SK-N-SH treated with all-trans-retinoic acid at 6 μM for 48 hours (cell line): Measurements from ENCODE around the gene HMGB4.

Experiments
- ATAC-seq: fragments of 200-7000 bp; cut with Tn5 transposase; 3 replicates; pipeline ENCODE4 v1.9.1; 2020; ENCODE audit warnings: mild to moderate bottlenecking, moderate library complexity
- ARNTL ChIP-seq: fragments of 450-650 bp; formaldehyde crosslinking; IDR thresholded peaks from 2 replicates; pipeline ENCODE4 v1.5.0; 2020; ENCODE audit warnings: low read depth, mild to moderate bottlenecking, moderate library complexity, borderline replicate concordance
- BACH2 ChIP-seq: fragments of 250-450 bp; sonication (Bioruptor Pico); IDR thresholded peaks from 2 replicates; pipeline ENCODE4 v1.9.0; 2021; ENCODE audit warnings: mild to moderate bottlenecking, borderline replicate concordance
- CSDC2 ChIP-seq: fragments of 250-450 bp; sonication (Bioruptor Pico); IDR thresholded peaks from 2 replicates; pipeline ENCODE4 v1.5.0; 2020; ENCODE audit warnings: mild to moderate bottlenecking, moderate library complexity
- ESRRG ChIP-seq: fragments of 250-450 bp; sonication (Bioruptor Pico); IDR thresholded peaks from 2 replicates; pipeline ENCODE4 v1.6.1; 2021; ENCODE audit warnings: mild to moderate bottlenecking
- GLIS3 ChIP-seq: fragments of 250-450 bp; sonication (Bioruptor Pico); IDR thresholded peaks from 2 replicates; pipeline ENCODE4 v1.5.0; 2020; ENCODE audit warnings: mild to moderate bottlenecking, moderate library complexity
- ISL1 ChIP-seq: fragments of 250-450 bp; sonication (Bioruptor Pico); IDR thresholded peaks from 2 replicates; pipeline ENCODE4 v2.1.2; 2022; ENCODE audit warnings: mild to moderate bottlenecking, moderate library complexity
- OSR1 ChIP-seq: fragments of 250-450 bp; sonication (Bioruptor Pico); IDR thresholded peaks from 2 replicates; pipeline ENCODE4 v1.8.0; 2022; ENCODE audit warnings: moderate library complexity, mild to moderate bottlenecking, inconsistent platforms
- PPARA ChIP-seq: fragments of 250-450 bp; sonication (Bioruptor Pico); IDR thresholded peaks from 2 replicates; pipeline ENCODE4 v1.5.0; 2020; ENCODE audit warnings: mild to moderate bottlenecking, borderline replicate concordance
- RARB ChIP-seq: fragments of 250-450 bp; sonication (Bioruptor Pico); IDR thresholded peaks from 2 replicates; pipeline ENCODE4 v1.8.0; 2021; ENCODE audit warnings: mild to moderate bottlenecking, moderate library complexity
- SNAI2 ChIP-seq: fragments of 250-450 bp; sonication (Bioruptor Pico); IDR thresholded peaks from 2 replicates; pipeline ENCODE4 v1.5.0; 2020; ENCODE audit warnings: mild to moderate bottlenecking, moderate library complexity
- TCF4 ChIP-seq: fragments of 250-450 bp; sonication (Bioruptor Pico); IDR thresholded peaks from 2 replicates; pipeline ENCODE4 v1.8.0; 2021; ENCODE audit warnings: mild to moderate bottlenecking, moderate library complexity, borderline replicate concordance
- TOX ChIP-seq: fragments of 250-450 bp; sonication (Bioruptor Pico); IDR thresholded peaks from 2 replicates; pipeline ENCODE4 v1.8.0; 2021; ENCODE audit warnings: mild to moderate bottlenecking, moderate library complexity, borderline replicate concordance
- ZC3H10 ChIP-seq: fragments of 250-450 bp; sonication (Bioruptor Pico); IDR thresholded peaks from 2 replicates; pipeline ENCODE4 v1.5.1; 2021; ENCODE audit warnings: mild to moderate bottlenecking, moderate library complexity
- ZFP3 ChIP-seq: fragments of 250-450 bp; sonication (Bioruptor Pico); IDR thresholded peaks from 2 replicates; pipeline ENCODE4 v1.5.0; 2020; ENCODE audit warnings: mild to moderate bottlenecking, moderate library complexity
- ZFP30 ChIP-seq: fragments of 450-650 bp; formaldehyde crosslinking; IDR thresholded peaks from 2 replicates; pipeline ENCODE4 v1.5.0; 2022; ENCODE audit warnings: mild to moderate bottlenecking, moderate library complexity
- ZNF565 ChIP-seq: fragments of 450-650 bp; formaldehyde crosslinking; conservative IDR thresholded peaks from 2 replicates; pipeline ENCODE4 v1.5.0; 2020; ENCODE audit warnings: low read depth, mild to moderate bottlenecking, moderate library complexity
- ZNF70 ChIP-seq: fragments of 450-650 bp; formaldehyde crosslinking; IDR thresholded peaks from 2 replicates; pipeline ENCODE4 v1.5.0; 2020; ENCODE audit warnings: mild to moderate bottlenecking, moderate library complexity
- ZNF8 ChIP-seq: fragments of 450-650 bp; formaldehyde crosslinking; IDR thresholded peaks from 2 replicates; pipeline ENCODE4 v1.5.0; 2020; ENCODE audit warnings: mild to moderate bottlenecking, moderate library complexity
- TF ChIP-seq, protein P1 (sequence below): fragments of 250-450 bp; sonication (Bioruptor Pico); IDR thresholded peaks from 2 replicates; pipeline ENCODE4 v1.5.1; 2021; ENCODE audit warnings: mild to moderate bottlenecking, moderate library complexity
- TF ChIP-seq, protein P2 (sequence below): fragments of 250-450 bp; sonication (Bioruptor Pico); IDR thresholded peaks from 2 replicates; pipeline ENCODE4 v1.8.0; 2021; ENCODE audit warnings: low read depth, mild to moderate bottlenecking, moderate library complexity, borderline replicate concordance
- TF ChIP-seq, protein P3 (sequence below): fragments of 250-450 bp; sonication (Bioruptor Pico); IDR thresholded peaks from 2 replicates; pipeline ENCODE4 v1.5.0; 2020; ENCODE audit warnings: mild to moderate bottlenecking, moderate library complexity
- TF ChIP-seq, protein P4 (sequence below): fragments of 250-450 bp; sonication (Bioruptor Pico); IDR thresholded peaks from 2 replicates; pipeline ENCODE4 v1.5.1; 2020; ENCODE audit warnings: low read depth, mild to moderate bottlenecking, moderate library complexity

Gene HMGB4

DNA sequence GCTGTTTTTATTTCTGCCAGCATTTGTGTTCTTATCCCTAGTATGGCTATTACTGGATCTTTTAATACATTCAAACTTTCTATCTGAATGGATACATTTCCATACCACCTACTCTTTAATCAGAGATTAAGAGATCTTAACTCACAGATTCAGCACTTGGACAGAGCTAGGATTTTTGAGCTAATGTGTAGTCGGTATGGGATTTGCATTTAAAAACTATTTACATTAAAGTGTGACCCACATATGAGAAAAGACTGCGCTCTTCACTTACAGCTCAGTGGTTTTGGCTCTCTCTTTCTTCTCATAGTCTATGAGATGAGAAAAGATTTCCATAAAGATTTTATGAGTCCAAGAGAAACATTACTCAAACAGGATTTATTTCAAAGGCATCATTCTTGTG is 16.4 kb downstream of the HMGB4 start:
- no peak for ATAC-seq
- TF ChIP-seq TOX (CRISPR knock-in tag) (no peak), ZC3H10 (CRISPR knock-in tag) (no peak), PPARA (CRISPR knock-in tag) (no peak), ISL1 (CRISPR knock-in tag) (no peak), GLIS3 (CRISPR knock-in tag) (no peak), BACH2 (CRISPR knock-in tag) (no peak), ARNTL (CRISPR knock-in tag) (no peak), ESRRG (CRISPR knock-in tag) (no peak)
- TF ChIP-seq, protein P1, sequence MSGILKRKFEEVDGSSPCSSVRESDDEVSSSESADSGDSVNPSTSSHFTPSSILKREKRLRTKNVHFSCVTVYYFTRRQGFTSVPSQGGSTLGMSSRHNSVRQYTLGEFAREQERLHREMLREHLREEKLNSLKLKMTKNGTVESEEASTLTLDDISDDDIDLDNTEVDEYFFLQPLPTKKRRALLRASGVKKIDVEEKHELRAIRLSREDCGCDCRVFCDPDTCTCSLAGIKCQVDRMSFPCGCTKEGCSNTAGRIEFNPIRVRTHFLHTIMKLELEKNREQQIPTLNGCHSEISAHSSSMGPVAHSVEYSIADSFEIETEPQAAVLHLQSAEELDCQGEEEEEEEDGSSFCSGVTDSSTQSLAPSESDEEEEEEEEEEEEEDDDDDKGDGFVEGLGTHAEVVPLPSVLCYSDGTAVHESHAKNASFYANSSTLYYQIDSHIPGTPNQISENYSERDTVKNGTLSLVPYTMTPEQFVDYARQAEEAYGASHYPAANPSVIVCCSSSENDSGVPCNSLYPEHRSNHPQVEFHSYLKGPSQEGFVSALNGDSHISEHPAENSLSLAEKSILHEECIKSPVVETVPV (CRISPR knock-in tag): no peak
- TF ChIP-seq, protein P2, sequence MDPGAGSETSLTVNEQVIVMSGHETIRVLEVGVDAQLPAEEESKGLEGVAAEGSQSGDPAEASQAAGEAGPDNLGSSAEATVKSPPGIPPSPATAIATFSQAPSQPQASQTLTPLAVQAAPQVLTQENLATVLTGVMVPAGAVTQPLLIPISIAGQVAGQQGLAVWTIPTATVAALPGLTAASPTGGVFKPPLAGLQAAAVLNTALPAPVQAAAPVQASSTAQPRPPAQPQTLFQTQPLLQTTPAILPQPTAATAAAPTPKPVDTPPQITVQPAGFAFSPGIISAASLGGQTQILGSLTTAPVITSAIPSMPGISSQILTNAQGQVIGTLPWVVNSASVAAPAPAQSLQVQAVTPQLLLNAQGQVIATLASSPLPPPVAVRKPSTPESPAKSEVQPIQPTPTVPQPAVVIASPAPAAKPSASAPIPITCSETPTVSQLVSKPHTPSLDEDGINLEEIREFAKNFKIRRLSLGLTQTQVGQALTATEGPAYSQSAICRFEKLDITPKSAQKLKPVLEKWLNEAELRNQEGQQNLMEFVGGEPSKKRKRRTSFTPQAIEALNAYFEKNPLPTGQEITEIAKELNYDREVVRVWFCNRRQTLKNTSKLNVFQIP (CRISPR knock-in tag): no peak

DNA sequence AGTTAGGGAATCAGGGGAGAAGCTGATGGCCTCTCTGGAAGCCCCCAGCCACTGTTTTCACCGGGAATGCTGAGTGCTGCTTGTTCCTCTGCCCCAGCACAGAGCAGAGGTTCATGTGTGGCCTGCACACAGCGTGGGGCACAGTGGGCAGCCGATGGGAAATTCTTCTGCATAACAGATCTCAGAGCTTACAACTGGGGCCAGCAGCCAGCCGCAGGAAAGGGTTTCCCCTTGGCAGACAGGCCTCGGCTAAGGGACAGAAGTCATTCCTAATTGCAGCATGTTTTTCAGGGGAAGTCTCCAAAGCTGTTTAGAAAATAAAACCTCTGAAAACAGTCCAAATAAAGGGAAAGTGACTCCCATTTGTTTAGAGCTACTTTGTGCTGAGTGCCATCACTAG is 22.6 kb downstream of the HMGB4 start:
- ATAC-seq: no peak
- TF ChIP-seq, protein P3, sequence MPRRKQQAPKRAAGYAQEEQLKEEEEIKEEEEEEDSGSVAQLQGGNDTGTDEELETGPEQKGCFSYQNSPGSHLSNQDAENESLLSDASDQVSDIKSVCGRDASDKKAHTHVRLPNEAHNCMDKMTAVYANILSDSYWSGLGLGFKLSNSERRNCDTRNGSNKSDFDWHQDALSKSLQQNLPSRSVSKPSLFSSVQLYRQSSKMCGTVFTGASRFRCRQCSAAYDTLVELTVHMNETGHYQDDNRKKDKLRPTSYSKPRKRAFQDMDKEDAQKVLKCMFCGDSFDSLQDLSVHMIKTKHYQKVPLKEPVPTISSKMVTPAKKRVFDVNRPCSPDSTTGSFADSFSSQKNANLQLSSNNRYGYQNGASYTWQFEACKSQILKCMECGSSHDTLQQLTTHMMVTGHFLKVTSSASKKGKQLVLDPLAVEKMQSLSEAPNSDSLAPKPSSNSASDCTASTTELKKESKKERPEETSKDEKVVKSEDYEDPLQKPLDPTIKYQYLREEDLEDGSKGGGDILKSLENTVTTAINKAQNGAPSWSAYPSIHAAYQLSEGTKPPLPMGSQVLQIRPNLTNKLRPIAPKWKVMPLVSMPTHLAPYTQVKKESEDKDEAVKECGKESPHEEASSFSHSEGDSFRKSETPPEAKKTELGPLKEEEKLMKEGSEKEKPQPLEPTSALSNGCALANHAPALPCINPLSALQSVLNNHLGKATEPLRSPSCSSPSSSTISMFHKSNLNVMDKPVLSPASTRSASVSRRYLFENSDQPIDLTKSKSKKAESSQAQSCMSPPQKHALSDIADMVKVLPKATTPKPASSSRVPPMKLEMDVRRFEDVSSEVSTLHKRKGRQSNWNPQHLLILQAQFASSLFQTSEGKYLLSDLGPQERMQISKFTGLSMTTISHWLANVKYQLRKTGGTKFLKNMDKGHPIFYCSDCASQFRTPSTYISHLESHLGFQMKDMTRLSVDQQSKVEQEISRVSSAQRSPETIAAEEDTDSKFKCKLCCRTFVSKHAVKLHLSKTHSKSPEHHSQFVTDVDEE (CRISPR knock-in tag): no peak
- TF ChIP-seq ZFP3 (CRISPR knock-in tag): no peak
- TF ChIP-seq BACH2 (CRISPR knock-in tag): no peak
- TF ChIP-seq RARB (CRISPR knock-in tag): no peak
- no peak for TF ChIP-seq TOX (CRISPR knock-in tag)
- TF ChIP-seq OSR1 (CRISPR knock-in tag): no peak
- no peak for TF ChIP-seq SNAI2 (CRISPR knock-in tag)
- no peak for TF ChIP-seq ISL1 (CRISPR knock-in tag)
- no peak for TF ChIP-seq ZC3H10 (CRISPR knock-in tag)
- TF ChIP-seq ZNF70 (CRISPR knock-in tag): no peak
- no peak for TF ChIP-seq TCF4
- TF ChIP-seq ZNF565 (CRISPR knock-in tag): no peak
- TF ChIP-seq ZFP30 (CRISPR knock-in tag): no peak
- TF ChIP-seq GLIS3 (CRISPR knock-in tag): no peak
- no peak for TF ChIP-seq PPARA (CRISPR knock-in tag)
- TF ChIP-seq, protein P4, sequence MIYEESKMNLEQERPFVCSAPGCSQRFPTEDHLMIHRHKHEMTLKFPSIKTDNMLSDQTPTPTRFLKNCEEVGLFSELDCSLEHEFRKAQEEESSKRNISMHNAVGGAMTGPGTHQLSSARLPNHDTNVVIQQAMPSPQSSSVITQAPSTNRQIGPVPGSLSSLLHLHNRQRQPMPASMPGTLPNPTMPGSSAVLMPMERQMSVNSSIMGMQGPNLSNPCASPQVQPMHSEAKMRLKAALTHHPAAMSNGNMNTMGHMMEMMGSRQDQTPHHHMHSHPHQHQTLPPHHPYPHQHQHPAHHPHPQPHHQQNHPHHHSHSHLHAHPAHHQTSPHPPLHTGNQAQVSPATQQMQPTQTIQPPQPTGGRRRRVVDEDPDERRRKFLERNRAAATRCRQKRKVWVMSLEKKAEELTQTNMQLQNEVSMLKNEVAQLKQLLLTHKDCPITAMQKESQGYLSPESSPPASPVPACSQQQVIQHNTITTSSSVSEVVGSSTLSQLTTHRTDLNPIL (CRISPR knock-in tag): no peak
- TF ChIP-seq, protein P1 (CRISPR knock-in tag): no peak
- TF ChIP-seq ARNTL (CRISPR knock-in tag): no peak
- TF ChIP-seq ZNF8: no peak
- no peak for TF ChIP-seq ESRRG (CRISPR knock-in tag)
- TF ChIP-seq, all 23 proteins: peak for 0

DNA sequence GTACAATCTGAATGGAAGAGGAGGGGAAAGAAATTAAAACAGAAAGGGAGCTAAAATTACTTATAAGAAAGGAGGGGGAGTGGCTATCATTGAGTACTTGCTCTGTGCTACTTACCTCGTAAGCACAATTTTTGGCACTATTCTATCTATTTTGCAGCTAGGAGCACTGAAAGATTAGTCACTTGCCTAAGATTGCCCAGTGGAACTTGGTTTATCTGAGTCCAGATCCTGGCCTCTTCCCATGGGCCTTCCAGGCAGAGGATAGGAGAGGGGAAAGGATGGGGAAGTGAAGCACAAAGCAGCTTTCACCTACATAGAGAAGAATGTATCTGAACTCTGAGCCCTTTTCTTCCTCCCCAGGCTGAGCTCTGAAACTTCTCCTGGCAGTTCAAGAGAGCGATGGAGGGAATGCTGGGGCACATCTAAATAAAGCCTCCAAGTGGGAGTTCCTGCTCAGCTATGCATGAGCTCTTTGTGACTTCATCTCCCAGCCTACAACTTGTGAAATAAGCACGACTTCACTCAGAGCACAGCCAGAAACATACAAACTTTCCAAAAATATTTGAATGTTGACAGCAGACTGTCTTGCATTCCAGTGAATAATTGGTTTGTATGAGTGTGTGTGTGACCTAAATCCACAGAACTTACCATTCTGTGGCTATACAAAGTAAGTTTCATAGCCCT is 29.4 kb downstream of the HMGB4 start:
- no peak for ATAC-seq
- TF ChIP-seq, protein P4 (CRISPR knock-in tag): no peak
- TF ChIP-seq ZNF8 (no peak), ESRRG (CRISPR knock-in tag) (no peak), ZFP3 (CRISPR knock-in tag) (no peak), SNAI2 (CRISPR knock-in tag) (no peak), ZNF70 (CRISPR knock-in tag) (no peak), CSDC2 (CRISPR knock-in tag) (no peak), ZFP30 (CRISPR knock-in tag) (no peak), ZC3H10 (CRISPR knock-in tag) (no peak), TOX (CRISPR knock-in tag) (no peak), ARNTL (CRISPR knock-in tag) (no peak), ISL1 (CRISPR knock-in tag) (no peak), RARB (CRISPR knock-in tag) (no peak), TCF4 (no peak), ZNF565 (CRISPR knock-in tag) (no peak)
- TF ChIP-seq, protein P3 (CRISPR knock-in tag): no peak
